K562 (cell line): ENCODE data around the gene PPIF. TPM values are rescaled to one million over a fixed set of nuclear protein-coding genes. Genes with fewer than 3 reads are reported as not detected.
A peak's percentile ranks its signal among the peaks of the same experiment; 100 is the strongest.

Source experiments
- ASH1L ChIP-seq: fragments of 450-650 bp; IDR thresholded peaks from 2 replicates; pipeline ENCODE4 v1.6.1; 2018; ENCODE audit warnings: borderline replicate concordance, mild to moderate bottlenecking, low read depth; ENCODE audit not compliant: partially characterized antibody
- BDP1 ChIP-seq: IDR thresholded peaks from 3 replicates; pipeline ENCODE4 v1.6.1; 2011; ENCODE audit not compliant: insufficient read length, insufficient read depth
- BHLHE40 ChIP-seq: IDR thresholded peaks from 2 replicates; pipeline ENCODE4 v1.6.1; 2011; ENCODE audit warnings: low read length, improper control_type of control experiment
- CTCF ChIP-seq, 3 experiments: IDR thresholded peaks in 2 of 3; conservative IDR thresholded peaks in 1 of 3; 2 replicates each; pipeline ENCODE4 v1.5.1; 2011 to 2012; ENCODE audit warnings: low read length in 3 of 3, mild to moderate bottlenecking in 3 of 3, control low read depth in 2 of 3, improper control_type of control experiment in 1 of 3, inconsistent platforms in 1 of 3, low read depth in 1 of 3, mixed read lengths in 1 of 3, moderate library complexity in 1 of 3; ENCODE audit not compliant: insufficient read depth in 2 of 3
- GABPB1 ChIP-seq: sonication (generic); formaldehyde crosslinking; IDR thresholded peaks from 2 replicates; pipeline ENCODE4 v1.8.0; 2022; ENCODE audit warnings: mild to moderate bottlenecking, missing genetic modification reagents
- GTF2A2 ChIP-seq: IDR thresholded peaks from 2 replicates; pipeline ENCODE4 v1.6.1; 2016; ENCODE audit warnings: mild to moderate bottlenecking, missing genetic modification characterization, missing compliant biosample characterization
- HOXB6 ChIP-seq: fragments of 250-450 bp; sonication (Bioruptor Pico); IDR thresholded peaks from 2 replicates; pipeline ENCODE4 v1.5.1; 2022; ENCODE audit warnings: mild to moderate bottlenecking, borderline replicate concordance
- SOX6 ChIP-seq: fragments of 450-650 bp; IDR thresholded peaks from 2 replicates; pipeline ENCODE4 v1.6.1; 2014; ENCODE audit warnings: mild to moderate bottlenecking
- ZFX ChIP-seq: sonication (generic); formaldehyde crosslinking; IDR thresholded peaks from 2 replicates; pipeline ENCODE4 v1.8.0; 2022; ENCODE audit warnings: mild to moderate bottlenecking, missing genetic modification reagents, moderate library complexity
- ZNF41 ChIP-seq: fragments of 250-450 bp; sonication (Bioruptor Pico); conservative IDR thresholded peaks from 2 replicates; pipeline ENCODE4 v1.4.0; 2020; ENCODE audit warnings: mild to moderate bottlenecking
- ZNF436 ChIP-seq: fragments of 250-450, 450-650 bp; sonication (Bioruptor Pico); formaldehyde crosslinking; IDR thresholded peaks from 2 replicates; pipeline ENCODE4 v1.7.0; 2020; ENCODE audit warnings: mild to moderate bottlenecking
- polyA plus RNA-seq, 8 experiments: library from polyadenylated mRNA; depleted of rRNA in 4 of 8; stranded (reverse) in 5 of 8; unstranded in 3 of 8; fragments of >200 nt; fragmentation: Nextera tagmentation in 2 of 8; fragmentation: Illumina TruSeq in 1 of 8; extraction: Ambion mirVana in 2 of 8; extraction: Trizol in 1 of 8; gene quantifications; 2 replicates each; pipeline versions ENCODE4 v1.2.1 to v1.2.3, GENCODE V29; 2011 to 2014; ENCODE audit warnings: inconsistent platforms in 1 of 8, missing spikeins in 1 of 8
- total RNA-seq, 7 experiments: library from RNA; depleted of rRNA in 6 of 7; stranded (reverse); fragments of >200 nt in 6 of 7; fragmentation: Illumina TruSeq in 2 of 7; extraction: Trizol in 2 of 7; gene quantifications; 2 replicates each; pipeline versions ENCODE4 v1.2.1 to v1.2.3, GENCODE V29; 2011 to 2021; ENCODE audit warnings: low replicate concordance in 1 of 7
- TF ChIP-seq, protein P1 (sequence below): fragments of 250-450 bp; sonication (Bioruptor Pico); IDR thresholded peaks from 2 replicates; pipeline ENCODE4 v1.5.0; 2021; ENCODE audit warnings: mild to moderate bottlenecking, borderline replicate concordance
- TF ChIP-seq, protein P2 (sequence below): sonication (generic); formaldehyde crosslinking; IDR thresholded peaks from 2 replicates; pipeline ENCODE4 v1.8.0; 2022; ENCODE audit warnings: mild to moderate bottlenecking, missing genetic modification reagents
- TF ChIP-seq, protein P3 (sequence below): IDR thresholded peaks from 3 replicates; pipeline ENCODE4 v1.6.1; 2011; ENCODE audit warnings: borderline replicate concordance, mild to moderate bottlenecking, moderate library complexity; ENCODE audit not compliant: insufficient read length; ENCODE audit errors: extremely low read depth

PPIF gene
- total and polyA plus RNA-seq, 9 of the 15 experiments (the other 6 are each of a cell fraction or from before 2014, with no cell fraction given): 40.9 to 287 (median 117) TPM

DNA sequence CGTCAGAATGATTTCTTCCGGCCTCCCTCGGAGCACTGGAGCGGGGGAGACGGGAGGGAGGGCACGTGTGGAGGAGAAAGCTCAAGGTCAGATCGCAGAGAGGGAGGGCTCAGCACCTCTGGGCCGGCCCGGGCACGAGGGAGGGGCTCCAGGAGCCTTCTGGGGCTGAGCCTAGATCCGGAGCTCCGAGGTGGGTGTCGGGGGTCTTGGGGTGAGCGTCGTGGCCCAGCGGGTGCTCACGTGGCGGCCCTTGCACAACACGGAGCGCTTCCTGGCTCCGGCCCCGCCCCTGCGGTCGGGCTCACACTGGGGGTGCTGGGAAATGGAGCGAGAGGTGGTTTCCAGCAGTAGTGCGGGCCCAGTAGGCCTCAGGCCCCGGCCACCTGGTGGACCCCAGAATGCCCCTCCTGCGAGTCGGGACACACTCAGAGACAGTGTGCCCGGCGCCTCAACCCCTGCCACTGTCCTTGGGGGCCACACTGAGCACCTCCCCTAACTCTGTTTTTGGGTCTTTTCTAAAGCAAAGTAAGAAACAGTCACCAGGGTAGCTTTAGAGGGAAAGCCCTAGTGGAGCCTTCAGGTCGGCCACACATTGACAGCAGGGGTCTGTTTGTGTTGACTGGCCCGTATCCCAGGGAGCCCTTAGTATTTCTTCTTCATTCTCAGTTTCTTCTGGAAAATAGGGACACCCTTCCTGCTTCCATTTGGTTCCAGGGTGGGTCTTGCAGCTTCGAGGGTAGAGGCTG lies 798 bp downstream of the PPIF start (continued):
- TF ChIP-seq, protein P1, sequence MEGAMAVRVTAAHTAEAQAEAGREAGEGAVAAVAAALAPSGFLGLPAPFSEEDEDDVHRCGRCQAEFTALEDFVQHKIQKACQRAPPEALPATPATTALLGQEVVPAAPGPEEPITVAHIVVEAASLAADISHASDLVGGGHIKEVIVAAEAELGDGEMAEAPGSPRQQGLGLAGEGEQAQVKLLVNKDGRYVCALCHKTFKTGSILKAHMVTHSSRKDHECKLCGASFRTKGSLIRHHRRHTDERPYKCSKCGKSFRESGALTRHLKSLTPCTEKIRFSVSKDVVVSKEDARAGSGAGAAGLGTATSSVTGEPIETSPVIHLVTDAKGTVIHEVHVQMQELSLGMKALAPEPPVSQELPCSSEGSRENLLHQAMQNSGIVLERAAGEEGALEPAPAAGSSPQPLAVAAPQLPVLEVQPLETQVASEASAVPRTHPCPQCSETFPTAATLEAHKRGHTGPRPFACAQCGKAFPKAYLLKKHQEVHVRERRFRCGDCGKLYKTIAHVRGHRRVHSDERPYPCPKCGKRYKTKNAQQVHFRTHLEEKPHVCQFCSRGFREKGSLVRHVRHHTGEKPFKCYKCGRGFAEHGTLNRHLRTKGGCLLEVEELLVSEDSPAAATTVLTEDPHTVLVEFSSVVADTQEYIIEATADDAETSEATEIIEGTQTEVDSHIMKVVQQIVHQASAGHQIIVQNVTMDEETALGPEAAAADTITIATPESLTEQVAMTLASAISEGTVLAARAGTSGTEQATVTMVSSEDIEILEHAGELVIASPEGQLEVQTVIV (CRISPR knock-in tag): no peak
- TF ChIP-seq ASH1L (no peak), BDP1 (no peak), BHLHE40 (peak; percentile 87), SOX6 (no peak), GABPB1 (0 out of 2 replicates have a peak, but pooled peaks have one; percentile 11), ZFX (CRISPR knock-in tag) (peak; percentile 91), CTCF (IDR thresholded peaks at IDR 0.05 in 2 of 3, conservative IDR thresholded peaks at IDR 0.05 in 1 of 3; ENCODE audit: insufficient read depth in 2 of 3, low read depth in 1 of 3, low read length in 3 of 3) (no peak), ZNF436 (CRISPR knock-in tag) (no peak), GTF2A2 (tag) (no peak), ZNF41 (no peak), HOXB6 (CRISPR knock-in tag) (no peak)
- TF ChIP-seq, protein P2, sequence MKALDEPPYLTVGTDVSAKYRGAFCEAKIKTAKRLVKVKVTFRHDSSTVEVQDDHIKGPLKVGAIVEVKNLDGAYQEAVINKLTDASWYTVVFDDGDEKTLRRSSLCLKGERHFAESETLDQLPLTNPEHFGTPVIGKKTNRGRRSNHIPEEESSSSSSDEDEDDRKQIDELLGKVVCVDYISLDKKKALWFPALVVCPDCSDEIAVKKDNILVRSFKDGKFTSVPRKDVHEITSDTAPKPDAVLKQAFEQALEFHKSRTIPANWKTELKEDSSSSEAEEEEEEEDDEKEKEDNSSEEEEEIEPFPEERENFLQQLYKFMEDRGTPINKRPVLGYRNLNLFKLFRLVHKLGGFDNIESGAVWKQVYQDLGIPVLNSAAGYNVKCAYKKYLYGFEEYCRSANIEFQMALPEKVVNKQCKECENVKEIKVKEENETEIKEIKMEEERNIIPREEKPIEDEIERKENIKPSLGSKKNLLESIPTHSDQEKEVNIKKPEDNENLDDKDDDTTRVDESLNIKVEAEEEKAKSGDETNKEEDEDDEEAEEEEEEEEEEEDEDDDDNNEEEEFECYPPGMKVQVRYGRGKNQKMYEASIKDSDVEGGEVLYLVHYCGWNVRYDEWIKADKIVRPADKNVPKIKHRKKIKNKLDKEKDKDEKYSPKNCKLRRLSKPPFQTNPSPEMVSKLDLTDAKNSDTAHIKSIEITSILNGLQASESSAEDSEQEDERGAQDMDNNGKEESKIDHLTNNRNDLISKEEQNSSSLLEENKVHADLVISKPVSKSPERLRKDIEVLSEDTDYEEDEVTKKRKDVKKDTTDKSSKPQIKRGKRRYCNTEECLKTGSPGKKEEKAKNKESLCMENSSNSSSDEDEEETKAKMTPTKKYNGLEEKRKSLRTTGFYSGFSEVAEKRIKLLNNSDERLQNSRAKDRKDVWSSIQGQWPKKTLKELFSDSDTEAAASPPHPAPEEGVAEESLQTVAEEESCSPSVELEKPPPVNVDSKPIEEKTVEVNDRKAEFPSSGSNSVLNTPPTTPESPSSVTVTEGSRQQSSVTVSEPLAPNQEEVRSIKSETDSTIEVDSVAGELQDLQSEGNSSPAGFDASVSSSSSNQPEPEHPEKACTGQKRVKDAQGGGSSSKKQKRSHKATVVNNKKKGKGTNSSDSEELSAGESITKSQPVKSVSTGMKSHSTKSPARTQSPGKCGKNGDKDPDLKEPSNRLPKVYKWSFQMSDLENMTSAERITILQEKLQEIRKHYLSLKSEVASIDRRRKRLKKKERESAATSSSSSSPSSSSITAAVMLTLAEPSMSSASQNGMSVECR (CRISPR knock-in tag): 0 out of 2 replicates have a peak, but pooled peaks have one; percentile 74
- TF ChIP-seq, protein P3, sequence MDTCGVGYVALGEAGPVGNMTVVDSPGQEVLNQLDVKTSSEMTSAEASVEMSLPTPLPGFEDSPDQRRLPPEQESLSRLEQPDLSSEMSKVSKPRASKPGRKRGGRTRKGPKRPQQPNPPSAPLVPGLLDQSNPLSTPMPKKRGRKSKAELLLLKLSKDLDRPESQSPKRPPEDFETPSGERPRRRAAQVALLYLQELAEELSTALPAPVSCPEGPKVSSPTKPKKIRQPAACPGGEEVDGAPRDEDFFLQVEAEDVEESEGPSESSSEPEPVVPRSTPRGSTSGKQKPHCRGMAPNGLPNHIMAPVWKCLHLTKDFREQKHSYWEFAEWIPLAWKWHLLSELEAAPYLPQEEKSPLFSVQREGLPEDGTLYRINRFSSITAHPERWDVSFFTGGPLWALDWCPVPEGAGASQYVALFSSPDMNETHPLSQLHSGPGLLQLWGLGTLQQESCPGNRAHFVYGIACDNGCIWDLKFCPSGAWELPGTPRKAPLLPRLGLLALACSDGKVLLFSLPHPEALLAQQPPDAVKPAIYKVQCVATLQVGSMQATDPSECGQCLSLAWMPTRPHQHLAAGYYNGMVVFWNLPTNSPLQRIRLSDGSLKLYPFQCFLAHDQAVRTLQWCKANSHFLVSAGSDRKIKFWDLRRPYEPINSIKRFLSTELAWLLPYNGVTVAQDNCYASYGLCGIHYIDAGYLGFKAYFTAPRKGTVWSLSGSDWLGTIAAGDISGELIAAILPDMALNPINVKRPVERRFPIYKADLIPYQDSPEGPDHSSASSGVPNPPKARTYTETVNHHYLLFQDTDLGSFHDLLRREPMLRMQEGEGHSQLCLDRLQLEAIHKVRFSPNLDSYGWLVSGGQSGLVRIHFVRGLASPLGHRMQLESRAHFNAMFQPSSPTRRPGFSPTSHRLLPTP: no peak
